Measurements from ENCODE around the gene C1orf146. TPM values are rescaled to one million over a fixed set of nuclear protein-coding genes. Genes with fewer than 3 reads are reported as not detected.
"Not testable (repeated sequence)": the region's sequence is repeated elsewhere in the genome, so short reads cannot be mapped to it uniquely, and the experiment has no call there.

The C1orf146 gene
- total and polyA plus RNA-seq, 8 donors = 0.24 to 0.58 (median 0.34) TPM; not detected in 4

- no peak for DNase-seq
- TF ChIP-seq CTCF (IDR thresholded peaks at IDR 0.05) = no peak
- Histone ChIP-seq H3K27ac (no peak overlapping the region), H3K9me3 (no peaks in the 10 kb centered on the region), H3K4me3 (no peak overlapping the region), H3K4me1 (no peaks in the 10 kb centered on the region), H3K27me3 (no peaks in the 10 kb centered on the region), H3K36me3 (peaks cover 6 to 63% of the 10 kb centered on the region in 2 donors)
- ATAC-seq = no peak
- intact Hi-C loops (cut with DNase I) = no loop called here
Measured at GRCh38 chr1:92262516-92262915, 44.8 kb downstream of the C1orf146 start.

DNA sequence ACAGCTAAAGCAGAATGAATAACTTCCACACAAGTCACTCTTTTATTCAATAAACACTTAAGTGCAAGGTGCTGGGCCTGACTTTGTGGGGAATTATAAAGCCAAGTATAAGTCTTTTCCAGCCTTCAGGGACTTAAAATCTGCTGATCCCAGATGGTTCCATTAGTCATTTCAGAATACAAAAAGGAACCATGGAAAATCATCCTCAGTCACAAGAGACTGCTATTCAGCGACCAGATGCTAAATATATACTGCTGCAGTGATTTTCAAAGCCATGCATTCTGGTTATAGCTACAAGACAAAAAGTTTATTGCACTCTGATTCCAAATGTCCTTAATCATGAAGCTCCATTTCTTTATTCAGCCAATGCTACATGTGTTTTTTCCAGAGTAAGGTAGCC is 55.3 kb downstream of the C1orf146 start:
- no peak for ATAC-seq
- Histone ChIP-seq H3K36me3 (peaks cover 0 to 58% of the 10 kb centered on the region in 2 donors), H3K27ac (no peak overlapping the region), H3K9me3 (no peaks in the 10 kb centered on the region), H3K4me1 (no peaks in the 10 kb centered on the region), H3K4me3 (no peak overlapping the region), H3K27me3 (no peaks in the 10 kb centered on the region)
- intact Hi-C loops (cut with DNase I) = no loop called here
- TF ChIP-seq CTCF (IDR thresholded peaks at IDR 0.05) = no peak
- no peak for DNase-seq

- intact Hi-C loops (cut with DNase I) = no loop called here
- H3K36me3 ChIP-seq = peaks cover 0 to 57% of the 10 kb centered on the region in 2 donors
- no peaks in the 10 kb centered on the region for H3K4me1 ChIP-seq
- ATAC-seq (no peak), DNase-seq (no peak)
- no peak overlapping the region for H3K27ac ChIP-seq
- no peak overlapping the region for H3K4me3 ChIP-seq
- H3K27me3 ChIP-seq = no peaks in the 10 kb centered on the region
- H3K9me3 ChIP-seq = no peaks in the 10 kb centered on the region
- no peak for TF ChIP-seq CTCF (IDR thresholded peaks at IDR 0.05)
Measured at GRCh38 chr1:92274939-92275338, 57.2 kb downstream of the C1orf146 start.

DNA sequence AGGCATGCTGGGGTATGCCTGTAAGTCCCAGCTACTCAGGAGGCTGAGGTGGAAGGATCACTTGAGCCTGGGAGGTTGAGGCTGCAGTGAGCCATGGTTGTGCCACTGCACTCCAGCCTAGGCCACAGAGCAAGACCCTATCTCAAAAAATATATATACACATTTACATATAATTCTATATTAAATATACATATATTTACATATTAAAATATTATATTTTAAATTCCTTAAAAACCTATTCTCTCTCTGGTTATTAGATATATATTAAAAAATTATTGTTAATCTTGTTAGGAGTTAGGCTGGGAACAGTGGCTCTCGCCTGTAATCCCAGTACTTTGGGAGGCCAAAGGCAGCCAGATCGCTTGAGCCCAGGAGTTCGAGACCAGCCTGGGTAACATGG is 58.4 kb downstream of the C1orf146 start:
- H3K27ac ChIP-seq = no peak overlapping the region
- H3K4me3 ChIP-seq = no peak overlapping the region
- peaks cover 0 to 60% of the 10 kb centered on the region in 2 donors for H3K36me3 ChIP-seq
- DNase-seq (no peak), ATAC-seq (no peak)
- H3K4me1 ChIP-seq = no peaks in the 10 kb centered on the region
- no peaks in the 10 kb centered on the region for H3K27me3 ChIP-seq
- no peak for TF ChIP-seq CTCF (IDR thresholded peaks at IDR 0.05)
- intact Hi-C loops (cut with DNase I) = no loop called here
- no peaks in the 10 kb centered on the region for H3K9me3 ChIP-seq

GRCh38 chr1:92277105-92277723 is 59.5 kb downstream of the C1orf146 start:
- intact Hi-C loops (cut with DNase I) = no loop called here
- no peak for TF ChIP-seq CTCF (IDR thresholded peaks at IDR 0.05)
- DNase-seq (no peak), ATAC-seq (no peak)
- H3K4me3 ChIP-seq = no peak overlapping the region
- peaks cover 0 to 65% of the 10 kb centered on the region in 2 donors for H3K36me3 ChIP-seq
- H3K4me1 ChIP-seq = no peaks in the 10 kb centered on the region
- no peak overlapping the region for H3K27ac ChIP-seq
- no peaks in the 10 kb centered on the region for H3K9me3 ChIP-seq
- no peaks in the 10 kb centered on the region for H3K27me3 ChIP-seq

DNA sequence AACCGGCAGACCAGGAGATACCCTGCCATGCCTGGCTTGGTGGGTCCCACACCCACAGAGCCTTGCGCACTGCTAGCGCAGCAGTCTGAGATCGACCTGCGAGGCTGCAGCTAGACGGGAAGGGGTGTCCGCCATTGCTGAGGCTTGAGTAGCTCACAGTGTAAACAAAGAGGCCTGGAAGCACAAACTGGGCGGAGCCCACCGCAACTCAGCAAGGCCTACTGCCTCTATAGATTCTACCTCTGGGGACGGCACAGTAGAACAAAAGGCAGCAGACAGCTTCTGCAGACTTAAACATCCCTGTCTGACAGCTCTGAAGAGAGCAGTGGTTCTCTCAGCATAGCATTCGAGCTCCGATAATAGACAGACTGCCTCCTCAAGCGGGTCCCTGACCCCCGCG is 62.1 kb downstream of the C1orf146 start:
- intact Hi-C loops (cut with DNase I); H3K4me1 ChIP-seq; ATAC-seq: not testable (repeated sequence)

DNA sequence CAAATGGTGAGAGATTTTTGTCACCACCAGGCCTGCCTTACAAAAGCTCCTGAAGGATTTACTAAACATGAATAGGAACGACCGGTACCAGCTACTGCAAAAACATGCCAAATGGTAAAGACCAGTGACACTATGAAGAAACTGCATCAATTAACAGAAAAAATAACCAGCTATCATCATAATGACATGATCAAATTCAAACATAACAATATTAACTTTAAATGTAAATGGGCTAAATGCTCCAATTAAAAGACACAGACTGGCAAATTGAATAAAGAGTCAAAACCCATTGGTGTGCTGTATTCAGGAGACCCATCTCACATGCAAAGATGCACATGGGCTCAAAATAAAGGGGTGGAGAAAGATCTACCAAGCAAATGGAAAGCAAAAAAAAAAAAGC is 63.7 kb downstream of the C1orf146 start:
- H3K4me1 ChIP-seq; H3K9me3 ChIP-seq; DNase-seq; ATAC-seq; H3K27ac ChIP-seq; H3K4me3 ChIP-seq; H3K27me3 ChIP-seq; intact Hi-C loops (cut with DNase I): not testable (repeated sequence)
- peaks cover 0 to 63% of the 10 kb centered on the region in 2 donors for H3K36me3 ChIP-seq

More for the DNA sequence above, 62.1 kb downstream of the C1orf146 start:
- H3K36me3 ChIP-seq = peaks cover 0 to 59% of the 10 kb centered on the region in 2 donors
- not testable (repeated sequence) for H3K4me3 ChIP-seq, H3K9me3 ChIP-seq, H3K27ac ChIP-seq, H3K27me3 ChIP-seq, DNase-seq
